ENCODE results near the gene BBS9.

BBS9 gene

DNA sequence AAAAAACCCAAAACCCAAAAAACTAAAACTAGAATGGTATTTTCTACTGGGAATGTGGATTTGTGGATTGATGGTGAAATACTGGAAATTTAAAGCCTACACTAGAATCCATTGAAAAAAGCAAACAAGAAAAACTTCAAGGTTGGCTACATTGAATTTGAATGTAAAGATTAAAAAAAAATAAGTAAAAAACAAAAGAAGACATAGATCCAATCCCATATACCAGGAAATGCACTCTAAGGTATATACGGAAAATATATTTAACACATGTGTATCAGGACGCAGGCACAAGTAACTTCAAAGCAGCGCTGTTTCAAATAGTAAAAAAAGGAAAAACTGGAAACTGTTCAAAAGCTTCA lies 754 bp upstream of the BBS9 start:
- no peak for DNase-seq

DNA sequence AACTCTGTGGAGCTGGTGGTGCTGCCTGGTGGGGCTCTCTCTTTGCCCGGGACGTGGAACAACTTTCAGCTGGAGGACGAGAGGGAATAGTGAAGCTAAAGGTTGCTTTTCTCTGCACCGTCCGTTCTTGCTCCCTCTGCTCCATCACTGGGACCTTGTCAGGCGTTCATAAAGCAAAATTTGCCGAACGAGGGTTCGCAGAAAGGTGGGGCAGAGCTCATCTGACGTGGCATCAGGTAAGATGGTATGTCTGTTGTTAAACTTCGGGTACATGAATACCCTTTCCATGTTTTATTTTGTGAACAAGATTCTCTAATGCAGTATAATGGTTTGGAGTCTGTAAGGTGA lies 416 bp downstream of the BBS9 start:
- no peak for DNase-seq

DNA sequence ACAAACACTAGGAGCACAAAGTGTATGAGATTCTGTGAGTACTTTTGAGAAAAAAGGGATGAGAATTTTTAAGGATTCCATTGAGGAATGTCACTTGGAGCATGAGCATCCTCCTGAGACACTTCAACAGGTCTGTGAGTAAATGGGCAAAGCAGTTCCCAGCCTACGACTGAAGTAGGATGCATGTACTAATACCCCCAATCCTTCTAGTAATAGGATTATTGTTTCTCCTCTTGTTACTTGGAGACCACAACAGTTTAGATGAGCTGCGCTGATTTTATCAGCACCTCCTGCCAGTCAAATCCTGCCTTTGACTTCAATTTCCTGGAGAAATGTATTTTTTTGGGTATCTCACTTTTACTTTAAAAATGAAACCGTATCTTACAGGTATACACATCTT lies 820 bp downstream of the BBS9 start:
- DNase-seq: peak; percentile 42

DNA sequence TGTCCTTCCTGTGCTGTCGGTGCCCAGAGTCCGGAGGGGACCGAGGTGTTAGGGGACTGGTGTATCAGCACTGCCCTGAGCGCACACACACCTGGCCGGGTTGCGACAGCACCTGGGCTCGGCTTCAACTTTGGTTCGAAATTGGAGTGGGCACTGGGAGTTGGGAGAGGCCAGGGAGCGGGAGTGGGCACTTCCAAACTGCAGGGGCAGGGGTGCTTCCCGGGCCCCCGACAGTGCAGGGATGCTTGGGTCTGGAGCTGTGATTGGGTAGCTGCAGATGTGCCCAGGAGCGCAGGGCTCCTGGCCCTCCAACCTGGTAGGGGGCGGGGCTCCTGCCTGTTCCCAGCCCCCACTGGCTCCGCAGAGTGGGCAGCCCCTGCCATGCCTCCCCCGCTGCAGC lies 7.7 kb downstream of the BBS9 start:
- DNase-seq: no peak

DNA sequence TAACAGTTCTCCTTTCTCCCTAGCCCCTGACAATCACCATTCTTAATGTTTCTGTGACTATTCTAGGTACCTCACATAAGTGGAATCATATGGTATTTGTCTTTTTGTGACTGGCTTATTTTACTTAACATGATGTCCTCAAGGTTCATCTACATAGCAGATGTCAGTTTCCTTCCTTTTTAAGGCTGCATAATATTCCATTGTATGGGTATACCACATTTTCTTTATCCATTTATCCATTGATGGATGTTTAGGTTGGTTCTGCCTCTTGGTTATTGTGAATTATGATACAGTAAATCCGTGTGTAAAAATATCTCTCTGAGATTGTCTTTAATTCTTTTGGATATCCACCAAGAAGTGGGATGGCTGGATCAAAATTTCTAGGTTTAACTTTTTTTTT lies 13.2 kb downstream of the BBS9 start:
- no peak for DNase-seq

DNA sequence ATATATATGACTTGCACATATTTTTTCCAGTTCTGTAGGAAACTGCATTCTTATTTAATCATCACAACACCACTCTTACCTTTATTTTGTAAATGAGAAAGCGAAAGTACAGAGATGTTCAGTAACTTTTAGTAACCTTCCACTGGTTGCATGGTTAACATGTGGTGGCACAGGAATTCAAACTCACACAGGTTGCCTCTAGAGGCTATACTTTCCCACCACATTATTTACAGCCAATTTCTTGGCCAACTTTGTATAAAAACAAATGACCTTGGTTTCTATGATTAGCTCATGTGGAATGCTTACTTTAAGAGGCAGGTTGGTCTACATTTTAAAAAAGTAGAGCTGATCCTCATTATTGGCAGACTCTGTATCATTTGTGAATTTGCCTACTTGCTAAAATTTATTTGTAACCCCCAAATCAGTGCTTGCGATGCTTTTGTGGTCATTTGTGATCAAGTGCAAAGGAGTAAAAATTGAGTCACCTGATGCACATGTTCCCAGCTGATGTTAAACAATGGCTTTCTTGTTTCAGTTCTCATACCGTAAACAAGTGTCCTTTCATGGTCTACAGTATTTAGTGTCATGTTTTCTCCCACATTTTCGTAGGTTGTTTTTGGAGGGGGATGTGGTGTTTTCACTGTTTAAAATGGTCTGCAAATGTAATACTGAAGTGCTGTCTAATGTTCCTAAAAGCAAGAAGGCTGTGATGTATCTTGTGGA lies 14.8 kb downstream of the BBS9 start:
- no peak for DNase-seq

DNA sequence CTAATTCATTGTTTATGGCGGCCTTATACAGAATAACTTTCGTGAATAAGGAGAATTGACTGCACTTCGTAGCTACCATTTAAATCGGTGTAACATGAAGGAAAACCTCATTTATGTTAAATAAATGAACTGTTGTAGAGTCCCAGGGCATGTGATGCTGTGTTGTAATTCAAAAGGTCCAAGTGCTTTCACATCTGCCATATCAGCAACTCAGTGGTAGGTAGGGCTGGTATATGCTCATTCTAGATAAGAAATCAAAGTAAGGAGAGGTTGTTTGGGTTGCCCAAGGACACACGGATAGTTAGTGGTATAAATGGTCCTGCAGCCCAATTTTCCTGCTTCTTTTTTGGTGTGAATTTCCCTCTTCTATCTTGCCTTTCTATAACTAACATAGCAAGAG lies 15.8 kb downstream of the BBS9 start:
- DNase-seq: no peak

DNA sequence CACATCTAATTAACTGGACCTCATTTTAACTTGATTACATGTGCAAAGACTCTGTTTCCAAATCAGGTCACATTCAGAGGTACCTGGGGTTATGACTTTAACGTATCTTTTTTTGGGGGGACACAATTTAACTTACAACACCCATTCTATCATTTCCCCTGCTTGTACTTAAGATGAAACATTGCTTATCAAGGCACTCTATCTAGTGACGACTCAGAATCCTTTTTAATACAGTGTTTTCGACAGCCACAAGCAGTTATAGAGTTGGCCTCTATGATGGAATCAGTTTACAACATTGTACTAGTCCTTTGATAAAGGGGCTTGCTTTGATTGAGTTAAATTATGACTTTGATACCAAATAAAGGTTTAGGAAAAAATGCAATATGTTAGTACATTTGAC lies 22.7 kb downstream of the BBS9 start:
- DNase-seq: no peak

DNA sequence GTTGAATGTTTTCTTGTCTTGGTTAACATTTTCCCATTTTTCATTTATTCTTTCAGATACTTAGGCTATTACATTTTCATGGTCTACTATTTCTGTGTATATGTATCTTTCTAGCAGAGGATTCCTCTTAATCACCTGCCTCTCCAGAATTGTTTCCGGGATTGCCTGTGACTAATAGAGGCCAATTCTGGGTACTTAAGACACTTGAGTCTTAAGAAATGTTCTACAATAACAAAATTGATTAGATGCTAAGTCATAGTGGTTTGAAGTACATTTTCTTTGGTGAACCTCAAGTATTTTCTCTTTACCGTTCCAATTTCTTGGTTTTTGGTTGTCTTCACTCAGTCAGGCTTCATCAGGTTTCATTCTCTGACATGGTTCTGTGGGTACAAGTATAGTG lies 26.4 kb downstream of the BBS9 start:
- no peak for DNase-seq

DNA sequence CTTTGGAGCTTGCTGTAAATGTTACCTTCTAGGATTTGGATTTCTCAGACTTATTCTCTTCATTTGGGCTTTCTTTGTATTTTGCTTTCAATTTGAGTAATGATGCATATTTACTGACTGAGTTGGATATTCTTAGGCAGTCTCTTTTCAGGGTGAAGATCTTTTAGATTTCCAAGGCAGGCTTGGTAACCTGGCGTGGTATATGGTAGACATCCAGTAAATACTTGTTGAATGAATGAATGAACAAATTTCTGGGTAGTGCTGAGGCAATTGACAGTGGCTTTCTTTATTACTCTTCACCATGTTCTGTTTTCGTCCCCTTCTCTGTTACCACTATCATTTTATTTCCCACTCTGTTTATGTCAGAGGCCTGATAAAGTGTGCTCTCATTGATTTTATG lies 27.1 kb downstream of the BBS9 start:
- DNase-seq: no peak

DNA sequence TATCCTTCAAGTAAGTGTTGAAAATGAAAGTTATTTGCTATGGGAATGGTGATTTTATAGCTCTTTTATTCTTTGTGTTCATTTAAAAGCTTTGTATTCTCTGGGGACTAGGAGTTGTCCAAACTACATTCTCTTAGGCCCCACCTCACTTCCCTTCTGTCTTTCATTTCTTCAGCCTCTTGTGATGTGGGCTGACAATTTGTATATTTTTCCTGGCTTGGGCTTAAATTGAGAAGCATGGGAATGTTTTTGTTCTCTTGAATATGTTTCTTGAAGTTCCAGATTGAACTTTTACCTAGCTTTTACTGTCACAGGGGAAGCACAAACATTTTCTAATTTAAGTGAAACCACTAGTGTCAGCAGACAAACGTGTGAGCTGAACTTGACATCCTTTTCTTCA lies 27.9 kb downstream of the BBS9 start:
- DNase-seq: no peak

DNA sequence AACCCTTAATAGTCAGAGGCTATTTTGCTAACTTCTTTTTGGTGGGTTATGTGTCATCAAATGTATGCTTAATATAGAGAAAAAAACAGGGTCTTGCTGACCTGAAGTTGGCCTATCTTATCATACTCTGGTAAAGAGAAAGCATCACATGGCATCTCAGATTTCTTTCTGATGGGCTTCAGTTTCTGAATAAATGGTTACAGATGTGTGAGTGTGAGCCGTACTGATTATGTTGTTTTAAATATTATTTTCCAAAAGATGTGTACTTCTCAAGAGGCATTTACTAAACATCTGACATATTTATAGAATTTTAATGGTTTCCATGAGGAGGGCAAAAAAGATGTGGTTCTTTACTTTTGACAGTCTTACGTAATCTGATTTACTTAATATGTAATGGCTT lies 28.4 kb downstream of the BBS9 start:
- no peak for DNase-seq

DNA sequence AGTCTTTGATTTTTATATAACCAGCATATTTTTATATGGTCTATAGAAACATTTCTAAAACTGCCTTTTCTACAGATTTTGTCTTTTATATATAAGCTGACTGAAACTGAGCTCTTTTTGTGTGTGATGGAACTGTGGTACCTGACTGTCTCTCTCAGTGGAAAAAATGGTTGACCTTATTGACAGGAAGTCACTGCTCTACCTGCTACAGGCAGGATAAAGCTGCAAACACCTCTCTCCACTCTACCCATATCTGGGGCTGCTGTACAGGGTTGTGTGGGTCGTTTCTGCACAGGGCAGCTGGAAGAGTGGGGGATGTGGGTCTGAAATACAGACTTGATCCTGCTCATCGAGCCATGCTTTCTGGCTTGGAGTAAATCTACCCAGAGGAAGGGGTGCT lies 48.5 kb downstream of the BBS9 start:
- DNase-seq: no peak

DNA sequence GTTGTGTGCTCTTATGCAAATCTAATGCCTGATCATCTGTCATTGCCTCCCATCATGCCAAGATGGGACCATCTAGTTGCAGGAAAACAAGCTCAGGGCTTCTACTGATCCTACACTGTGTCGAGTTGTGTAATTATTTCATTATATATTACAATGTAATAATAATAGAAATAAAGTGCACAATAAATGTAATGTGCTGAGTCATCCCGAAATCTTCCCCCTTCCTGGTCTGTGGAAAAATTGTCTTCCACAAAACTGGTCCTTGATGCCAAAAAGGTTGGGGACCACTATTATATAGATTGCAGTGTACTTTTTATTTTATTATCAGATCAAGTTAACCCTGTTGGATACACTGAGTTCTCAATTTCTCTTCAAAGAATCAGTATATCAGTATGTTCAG lies 50.2 kb downstream of the BBS9 start:
- DNase-seq: no peak

DNA sequence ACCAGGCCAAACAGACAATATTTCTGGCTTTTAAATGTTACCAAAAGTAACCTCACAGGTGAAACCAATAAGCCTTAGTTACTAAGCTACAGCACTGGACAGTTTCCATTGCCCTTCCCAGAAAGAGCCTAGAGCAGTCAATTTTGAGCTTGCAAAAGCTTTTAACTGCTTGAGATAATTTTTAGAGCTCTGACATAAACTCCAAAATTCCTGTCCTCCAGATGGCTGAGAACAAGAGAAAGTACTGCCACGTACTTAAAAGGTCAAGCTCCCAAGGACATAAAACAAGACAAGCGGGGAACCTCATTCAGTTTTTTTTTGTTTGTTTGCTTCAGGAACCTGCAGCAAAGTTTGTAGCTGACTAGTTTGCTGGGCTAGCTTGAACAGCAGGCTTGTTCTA lies 54.1 kb downstream of the BBS9 start:
- DNase-seq: no peak

DNA sequence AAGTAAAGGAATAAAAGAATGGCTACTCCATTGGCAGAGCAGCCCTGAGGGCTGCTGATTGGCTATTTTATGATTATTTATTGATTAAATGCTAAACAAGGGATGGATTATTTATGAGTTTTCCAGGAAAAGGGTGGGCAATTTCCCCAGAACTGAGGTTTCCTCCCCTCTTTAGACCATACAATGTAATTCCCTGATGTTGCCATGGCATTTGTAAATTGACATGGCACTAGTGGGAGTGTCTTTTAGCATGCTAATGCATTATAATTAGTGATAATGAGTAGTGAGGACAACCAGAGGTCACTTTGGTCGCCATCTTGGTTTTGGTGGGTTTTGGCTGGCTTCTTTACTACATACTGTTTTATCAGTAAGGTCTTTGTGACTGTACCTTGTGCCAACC lies 55.5 kb downstream of the BBS9 start:
- DNase-seq: no peak

DNA sequence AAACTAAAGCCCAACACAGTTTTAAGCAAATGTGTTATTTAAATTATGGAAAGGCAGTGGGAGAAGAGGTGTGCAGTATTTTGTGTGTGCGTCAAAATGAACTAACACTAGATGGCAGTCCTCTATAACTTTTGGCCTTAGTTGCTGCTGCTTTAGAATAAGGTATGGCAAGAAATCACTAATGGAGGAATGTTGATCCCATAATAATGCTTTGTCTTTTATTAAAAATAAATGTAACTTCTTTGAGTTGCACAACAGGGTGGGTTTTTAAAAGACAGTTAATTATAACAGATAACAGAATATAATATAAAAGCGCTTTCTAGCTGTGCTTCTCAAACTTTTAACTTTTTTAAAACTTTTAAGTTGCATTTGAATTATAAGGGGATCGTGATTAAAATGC lies 56.4 kb downstream of the BBS9 start:
- peak; percentile 44 for DNase-seq

DNA sequence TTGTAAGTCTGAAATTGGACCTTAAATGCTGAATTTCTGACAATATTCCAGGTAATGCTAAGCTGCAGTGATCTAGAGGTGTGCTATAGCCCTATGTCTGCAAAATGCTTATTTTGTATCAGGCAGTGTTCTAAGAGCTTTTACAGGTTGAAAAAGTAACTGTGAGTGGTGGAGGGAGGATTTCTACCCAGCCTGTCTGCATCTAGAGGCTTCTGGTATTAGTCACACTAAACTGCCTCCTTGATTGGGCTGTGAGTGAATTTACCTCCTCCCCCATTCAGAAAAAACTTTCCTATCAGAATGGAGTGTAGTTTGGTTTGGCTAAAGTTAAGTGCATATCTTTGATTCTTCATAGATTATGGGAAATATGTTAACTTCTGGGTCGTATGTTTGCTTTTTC lies 56.8 kb downstream of the BBS9 start:
- DNase-seq: no peak

DNA sequence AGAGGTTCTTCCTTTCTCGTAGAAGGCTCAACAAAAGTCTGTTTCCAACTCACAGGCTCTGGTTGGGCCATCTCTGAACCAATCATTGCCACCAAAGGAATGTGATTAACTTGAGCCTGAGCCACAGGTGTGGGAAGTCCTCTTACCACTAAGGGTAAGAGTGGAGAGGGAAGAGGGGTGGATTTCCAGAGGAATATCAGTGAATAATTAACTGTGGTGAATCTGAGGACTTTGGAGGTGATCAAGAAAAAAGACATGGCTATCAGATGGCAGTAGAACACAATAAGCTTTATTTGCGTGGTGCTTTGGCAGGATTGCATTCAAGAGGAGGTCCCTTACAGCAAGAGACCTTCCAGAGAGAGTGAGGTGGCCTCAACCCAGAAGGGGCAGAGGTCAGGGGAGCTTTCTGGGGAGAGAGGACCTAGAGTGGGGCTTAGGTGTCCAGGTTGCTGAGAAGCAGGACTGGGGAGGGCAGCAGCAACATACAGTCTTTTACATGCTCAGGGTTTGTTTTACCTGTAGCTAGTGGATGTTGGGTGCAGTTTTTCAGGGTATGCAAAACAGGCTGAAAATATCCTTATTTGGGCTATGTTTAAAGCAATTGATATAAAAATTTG lies 61.4 kb downstream of the BBS9 start:
- no peak for DNase-seq

DNA sequence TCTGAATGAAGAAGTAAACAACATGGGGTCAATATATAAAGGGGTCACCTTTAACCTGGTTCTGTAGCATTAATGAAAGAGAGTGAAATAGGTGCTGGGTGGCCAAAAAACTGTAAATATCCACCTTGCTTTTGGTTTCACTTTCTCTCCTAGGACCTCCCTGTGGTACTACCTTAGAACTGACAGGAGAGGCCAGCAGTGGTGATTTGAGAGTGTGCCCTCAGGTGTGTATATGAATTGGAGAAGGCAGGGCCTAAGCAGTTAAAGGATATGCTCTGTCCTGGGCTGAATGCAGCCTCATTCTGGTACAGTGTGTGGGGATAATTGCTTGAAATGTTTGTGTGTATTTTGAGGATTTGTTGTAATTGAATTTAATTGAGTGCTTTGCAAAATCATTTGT lies 62.0 kb downstream of the BBS9 start:
- no peak for DNase-seq

DNA sequence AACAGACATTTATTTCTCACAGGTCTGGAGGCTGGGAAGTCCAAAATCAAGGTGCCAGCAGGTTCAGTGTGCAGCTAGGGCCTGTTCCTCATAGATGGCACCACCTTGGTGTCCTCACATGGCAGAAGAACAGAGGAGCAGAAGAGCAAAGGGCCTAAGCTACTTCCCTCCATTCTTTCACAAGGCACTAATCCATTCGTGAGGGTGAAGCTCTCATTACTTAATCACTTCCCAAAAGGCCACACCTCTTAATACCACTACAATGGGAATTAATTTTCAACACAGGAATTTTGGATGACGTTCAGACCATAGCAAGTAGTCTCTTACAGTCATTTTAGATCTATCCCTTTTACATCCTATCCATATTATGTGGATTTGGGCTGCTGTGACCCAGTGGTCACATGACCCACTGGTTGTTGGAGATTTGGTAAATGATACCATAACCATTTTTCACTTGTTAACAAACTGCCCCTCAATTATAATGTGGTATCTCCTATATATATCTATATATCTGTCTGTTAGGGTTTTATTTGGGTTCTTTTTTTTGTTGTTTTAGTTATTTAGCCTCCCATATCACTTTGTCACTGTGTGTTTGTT lies 63.4 kb downstream of the BBS9 start:
- no peak for DNase-seq

DNA sequence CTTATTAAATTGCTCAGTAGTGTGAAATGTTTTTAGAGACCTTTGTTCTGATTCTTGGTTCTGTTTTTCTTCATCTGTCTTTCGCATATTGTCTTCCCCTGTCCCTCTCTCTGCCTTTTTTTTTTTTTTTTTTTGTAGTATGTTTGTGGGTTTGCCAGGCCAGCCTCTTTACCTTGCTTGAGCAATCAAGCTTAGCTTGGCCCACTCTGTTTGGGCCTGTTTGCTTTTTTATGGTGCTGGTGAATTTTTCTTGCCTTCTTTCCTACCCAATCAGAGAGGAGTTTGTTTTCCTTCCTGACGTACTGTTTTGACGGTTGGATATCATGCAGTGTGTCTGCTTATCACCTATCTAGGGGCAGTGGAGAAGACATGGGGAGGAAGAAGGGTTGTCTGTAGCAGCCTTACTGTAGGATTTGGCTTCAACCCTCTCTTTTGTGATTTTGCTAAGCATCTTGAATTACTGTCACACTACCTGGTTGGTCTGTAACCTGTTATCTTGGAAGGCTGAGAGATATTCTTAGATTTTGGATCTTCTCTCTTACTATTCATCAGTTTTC lies 64.0 kb downstream of the BBS9 start:
- no peak for DNase-seq

DNA sequence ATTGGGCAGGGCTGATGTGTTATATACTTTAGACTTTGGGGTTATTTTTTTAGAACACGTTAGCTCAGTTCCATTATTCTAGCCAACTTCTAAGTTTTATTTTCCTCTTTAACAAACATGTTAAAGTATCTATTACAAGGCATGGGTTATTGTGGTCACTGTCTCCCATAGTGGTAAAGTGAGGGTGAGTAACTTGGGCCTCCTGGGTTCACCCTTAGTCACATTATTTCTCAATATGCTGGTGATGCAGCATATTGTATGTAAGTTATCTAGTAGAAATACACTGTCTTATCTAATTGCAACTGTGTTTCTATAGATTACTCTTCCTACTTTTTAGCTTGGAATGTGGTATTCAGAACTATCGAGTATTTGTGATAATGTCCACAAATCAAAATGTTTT lies 65.9 kb downstream of the BBS9 start:
- no peak for DNase-seq

DNA sequence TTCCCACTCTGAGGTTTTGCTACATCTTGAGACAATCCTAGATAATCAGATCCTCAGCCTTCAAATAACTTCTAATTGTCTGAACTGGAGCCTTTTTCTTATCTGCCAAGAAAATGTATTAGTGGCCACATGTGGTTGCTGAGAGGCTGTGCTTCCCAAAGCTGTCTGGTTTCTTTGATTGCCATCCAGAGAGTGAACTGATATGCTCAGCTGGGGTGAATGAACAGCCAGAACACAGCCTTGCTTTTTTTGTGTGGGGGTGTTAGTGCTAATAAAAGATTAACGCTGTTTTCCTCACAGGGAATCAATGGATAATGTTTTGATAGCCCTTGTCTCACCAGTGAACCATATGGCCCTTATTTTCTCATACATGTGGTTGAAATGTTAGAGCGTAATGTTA lies 66.9 kb downstream of the BBS9 start:
- no peak for DNase-seq

DNA sequence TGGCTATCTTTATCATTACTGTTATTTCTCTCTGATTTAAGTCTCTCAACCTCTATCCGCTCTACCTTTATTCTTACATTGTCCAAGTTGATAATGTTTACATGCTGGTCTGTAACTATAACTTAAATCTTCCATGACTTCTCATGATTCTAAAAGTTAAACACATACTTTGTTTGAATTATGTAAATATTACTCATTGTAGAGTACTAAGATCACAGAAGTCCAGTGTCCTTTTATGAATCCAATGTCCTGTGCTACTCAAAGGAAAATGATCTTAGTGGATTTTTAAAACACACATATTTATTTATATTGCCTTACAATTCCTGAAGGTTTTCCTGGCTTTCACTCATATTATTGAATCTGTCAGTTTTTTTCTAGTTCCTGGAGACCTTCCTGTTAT lies 70.9 kb downstream of the BBS9 start:
- DNase-seq: no peak

Measured in activated CD4-positive, alpha-beta T cell treated with anti-CD3 and anti-CD28 coated beads, Interleukin-10, Interleukin-2, amounts not matched to agents 100 ng/mL and 50 ng/mL, durations not matched to agents 16 hours and 8 hours (primary cell).